ENCODE results near the gene ENC1.

ENC1 gene

DNA sequence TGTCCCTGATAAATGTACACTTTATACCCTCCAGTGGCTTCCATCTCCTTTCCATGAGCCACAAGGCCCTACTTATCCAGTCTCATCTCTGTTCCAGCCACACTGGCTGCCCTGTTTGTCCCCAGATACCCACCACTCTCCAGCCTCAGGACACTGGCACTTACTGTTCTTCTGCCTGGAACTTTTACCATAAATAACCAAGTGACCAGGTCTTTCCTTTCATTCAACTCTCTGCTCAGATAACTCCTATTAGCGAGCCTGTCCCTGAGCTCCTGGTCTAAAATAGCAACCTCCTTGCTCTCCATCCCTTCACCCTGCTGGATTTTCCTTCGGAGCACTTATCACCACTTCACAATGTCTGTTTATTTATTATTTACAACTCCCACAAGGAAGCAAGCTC, 16.6 kb upstream of the ENC1 start:
- Histone ChIP-seq H3K9ac (ENCODE audit: low read depth in 1 of 2, low read length in 2 of 2) (no peak overlapping the region), H3K4me1 (ENCODE audit: control insufficient read depth in 2 of 2, insufficient read depth in 2 of 2, low read length in 2 of 2) (no peaks in the 10 kb centered on the region), H3K27ac (ENCODE audit: low read depth in 2 of 2, low read length in 2 of 2) (no peak overlapping the region), H3K4me3 (ENCODE audit: low read length in 2 of 2) (no peak overlapping the region), H3K27me3 (ENCODE audit: control insufficient read depth in 2 of 2, insufficient read depth in 2 of 2, low read length in 2 of 2) (no peaks in the 10 kb centered on the region), H3K36me3 (ENCODE audit: control insufficient read depth in 2 of 2, insufficient read depth in 2 of 2, low read length in 2 of 2) (no peaks in the 10 kb centered on the region), H3K9me3 (ENCODE audit: control insufficient read depth in 2 of 2, low read length in 2 of 2) (no peaks in the 10 kb centered on the region)

GRCh38 chr5:74655716-74656115, 15.2 kb upstream of the ENC1 start:
- H3K27ac ChIP-seq (ENCODE audit: low read depth in 2 of 2, low read length in 2 of 2), result no peak overlapping the region
- no peak overlapping the region for H3K4me3 ChIP-seq (ENCODE audit: low read length in 2 of 2)
- no peaks in the 10 kb centered on the region for H3K4me1 ChIP-seq (ENCODE audit: control insufficient read depth in 2 of 2, insufficient read depth in 2 of 2, low read length in 2 of 2)
- H3K36me3 ChIP-seq (ENCODE audit: control insufficient read depth in 2 of 2, insufficient read depth in 2 of 2, low read length in 2 of 2), result no peaks in the 10 kb centered on the region
- H3K9ac ChIP-seq (ENCODE audit: low read depth in 1 of 2, low read length in 2 of 2), result no peak overlapping the region
- H3K9me3 ChIP-seq (ENCODE audit: control insufficient read depth in 2 of 2, low read length in 2 of 2), result no peaks in the 10 kb centered on the region
- no peaks in the 10 kb centered on the region for H3K27me3 ChIP-seq (ENCODE audit: control insufficient read depth in 2 of 2, insufficient read depth in 2 of 2, low read length in 2 of 2)

DNA sequence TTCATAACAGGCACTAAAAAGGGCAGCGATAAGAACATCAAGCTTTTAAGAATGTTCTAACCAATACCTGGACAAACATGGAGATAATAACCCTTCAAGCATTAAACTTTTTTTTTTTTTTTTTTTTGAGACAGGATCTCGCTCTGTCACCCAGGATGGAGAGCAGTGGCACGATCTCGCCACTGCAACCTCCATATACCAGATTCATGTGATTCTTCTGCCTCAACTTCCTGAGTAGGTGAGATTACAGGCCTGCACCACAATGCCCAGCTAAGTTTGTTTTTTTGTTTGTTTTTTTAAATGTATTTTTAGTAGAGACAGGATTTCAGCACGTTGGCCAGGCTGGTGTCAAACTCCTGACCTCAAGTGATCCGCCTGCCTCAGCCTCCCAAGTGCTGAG, 14.7 kb upstream of the ENC1 start:
- no peak overlapping the region for H3K4me3 ChIP-seq (ENCODE audit: low read length in 2 of 2)
- no peaks in the 10 kb centered on the region for H3K36me3 ChIP-seq (ENCODE audit: control insufficient read depth in 2 of 2, insufficient read depth in 2 of 2, low read length in 2 of 2)
- no peaks in the 10 kb centered on the region for H3K9me3 ChIP-seq (ENCODE audit: control insufficient read depth in 2 of 2, low read length in 2 of 2)
- no peak overlapping the region for H3K27ac ChIP-seq (ENCODE audit: low read depth in 2 of 2, low read length in 2 of 2)
- no peaks in the 10 kb centered on the region for H3K27me3 ChIP-seq (ENCODE audit: control insufficient read depth in 2 of 2, insufficient read depth in 2 of 2, low read length in 2 of 2)
- H3K9ac ChIP-seq (ENCODE audit: low read depth in 1 of 2, low read length in 2 of 2), result no peak overlapping the region
- H3K4me1 ChIP-seq (ENCODE audit: control insufficient read depth in 2 of 2, insufficient read depth in 2 of 2, low read length in 2 of 2), result no peaks in the 10 kb centered on the region

- Histone ChIP-seq H3K27ac (ENCODE audit: low read depth in 2 of 2, low read length in 2 of 2) (no peak overlapping the region), H3K4me1 (ENCODE audit: control insufficient read depth in 2 of 2, insufficient read depth in 2 of 2, low read length in 2 of 2) (no peaks in the 10 kb centered on the region), H3K4me3 (ENCODE audit: low read length in 2 of 2) (no peak overlapping the region), H3K9ac (ENCODE audit: low read depth in 1 of 2, low read length in 2 of 2) (no peak overlapping the region), H3K27me3 (ENCODE audit: control insufficient read depth in 2 of 2, insufficient read depth in 2 of 2, low read length in 2 of 2) (no peaks in the 10 kb centered on the region), H3K9me3 (ENCODE audit: control insufficient read depth in 2 of 2, low read length in 2 of 2) (no peaks in the 10 kb centered on the region), H3K36me3 (ENCODE audit: control insufficient read depth in 2 of 2, insufficient read depth in 2 of 2, low read length in 2 of 2) (no peaks in the 10 kb centered on the region)
Measured at GRCh38 chr5:74653991-74654390, 13.5 kb upstream of the ENC1 start.

- Histone ChIP-seq H3K9me3 (ENCODE audit: control insufficient read depth in 2 of 2, low read length in 2 of 2) (no peaks in the 10 kb centered on the region), H3K4me1 (ENCODE audit: control insufficient read depth in 2 of 2, insufficient read depth in 2 of 2, low read length in 2 of 2) (no peaks in the 10 kb centered on the region), H3K27ac (ENCODE audit: low read depth in 2 of 2, low read length in 2 of 2) (no peak overlapping the region), H3K9ac (ENCODE audit: low read depth in 1 of 2, low read length in 2 of 2) (no peak overlapping the region), H3K4me3 (ENCODE audit: low read length in 2 of 2) (no peak overlapping the region), H3K36me3 (ENCODE audit: control insufficient read depth in 2 of 2, insufficient read depth in 2 of 2, low read length in 2 of 2) (no peaks in the 10 kb centered on the region), H3K27me3 (ENCODE audit: control insufficient read depth in 2 of 2, insufficient read depth in 2 of 2, low read length in 2 of 2) (no peaks in the 10 kb centered on the region)
Measured at GRCh38 chr5:74652576-74652975, 12.0 kb upstream of the ENC1 start.

DNA sequence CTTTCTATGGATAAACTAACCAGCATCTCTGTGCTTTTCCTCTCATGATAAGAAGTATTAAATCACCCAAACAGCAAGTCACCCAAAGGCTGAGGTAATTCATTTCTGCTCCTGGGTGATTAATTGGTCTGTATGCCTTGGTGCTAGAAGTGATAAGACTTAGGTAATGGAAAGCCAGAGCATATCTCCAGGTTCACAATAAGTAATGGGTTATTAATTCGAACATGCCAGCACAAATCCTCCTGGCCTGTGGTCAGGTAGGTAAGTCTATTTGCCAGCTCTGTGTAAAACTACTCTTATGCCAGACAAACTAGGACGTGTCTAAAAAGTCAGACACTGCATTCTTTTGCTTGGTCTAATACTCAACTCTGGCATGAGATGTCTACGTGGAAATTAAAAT, 11.2 kb upstream of the ENC1 start:
- Histone ChIP-seq H3K27ac (ENCODE audit: low read depth in 2 of 2, low read length in 2 of 2) (no peak overlapping the region), H3K4me3 (ENCODE audit: low read length in 2 of 2) (no peak overlapping the region), H3K9ac (ENCODE audit: low read depth in 1 of 2, low read length in 2 of 2) (no peak overlapping the region), H3K36me3 (ENCODE audit: control insufficient read depth in 2 of 2, insufficient read depth in 2 of 2, low read length in 2 of 2) (no peaks in the 10 kb centered on the region), H3K4me1 (ENCODE audit: control insufficient read depth in 2 of 2, insufficient read depth in 2 of 2, low read length in 2 of 2) (no peaks in the 10 kb centered on the region), H3K9me3 (ENCODE audit: control insufficient read depth in 2 of 2, low read length in 2 of 2) (no peaks in the 10 kb centered on the region), H3K27me3 (ENCODE audit: control insufficient read depth in 2 of 2, insufficient read depth in 2 of 2, low read length in 2 of 2) (no peaks in the 10 kb centered on the region)

DNA sequence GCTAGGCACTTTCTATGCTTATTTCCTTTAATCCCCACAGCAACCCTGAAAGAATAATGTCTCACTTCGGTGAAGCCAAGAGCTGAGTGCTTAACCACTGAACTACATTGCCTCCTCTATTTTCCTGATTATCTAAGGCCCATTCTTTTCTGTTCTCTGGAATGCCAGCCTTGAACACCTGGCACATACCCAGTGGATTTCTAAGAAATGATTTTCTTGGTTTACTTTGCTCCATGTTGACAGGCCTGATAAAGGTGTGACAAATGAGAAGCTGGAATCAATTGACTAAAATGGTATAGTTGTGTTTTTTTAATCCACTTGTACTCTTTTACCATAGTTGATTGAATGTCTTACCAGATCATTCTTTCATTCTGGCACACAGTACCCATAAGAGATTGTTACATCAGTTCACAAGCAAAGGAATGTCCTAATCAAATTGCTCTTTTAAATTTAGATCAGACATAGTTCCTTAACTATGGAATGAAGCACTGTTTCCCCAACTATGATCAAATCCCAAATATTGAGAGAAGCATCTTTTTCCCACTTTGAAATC, 9.0 kb upstream of the ENC1 start:
- Histone ChIP-seq H3K9ac (ENCODE audit: low read depth in 1 of 2, low read length in 2 of 2) (no peak overlapping the region), H3K36me3 (ENCODE audit: control insufficient read depth in 2 of 2, insufficient read depth in 2 of 2, low read length in 2 of 2) (no peaks in the 10 kb centered on the region), H3K27ac (ENCODE audit: low read depth in 2 of 2, low read length in 2 of 2) (no peak overlapping the region), H3K4me3 (ENCODE audit: low read length in 2 of 2) (no peak overlapping the region), H3K4me1 (ENCODE audit: control insufficient read depth in 2 of 2, insufficient read depth in 2 of 2, low read length in 2 of 2) (no peaks in the 10 kb centered on the region), H3K9me3 (ENCODE audit: control insufficient read depth in 2 of 2, low read length in 2 of 2) (no peaks in the 10 kb centered on the region), H3K27me3 (ENCODE audit: control insufficient read depth in 2 of 2, insufficient read depth in 2 of 2, low read length in 2 of 2) (no peaks in the 10 kb centered on the region)

DNA sequence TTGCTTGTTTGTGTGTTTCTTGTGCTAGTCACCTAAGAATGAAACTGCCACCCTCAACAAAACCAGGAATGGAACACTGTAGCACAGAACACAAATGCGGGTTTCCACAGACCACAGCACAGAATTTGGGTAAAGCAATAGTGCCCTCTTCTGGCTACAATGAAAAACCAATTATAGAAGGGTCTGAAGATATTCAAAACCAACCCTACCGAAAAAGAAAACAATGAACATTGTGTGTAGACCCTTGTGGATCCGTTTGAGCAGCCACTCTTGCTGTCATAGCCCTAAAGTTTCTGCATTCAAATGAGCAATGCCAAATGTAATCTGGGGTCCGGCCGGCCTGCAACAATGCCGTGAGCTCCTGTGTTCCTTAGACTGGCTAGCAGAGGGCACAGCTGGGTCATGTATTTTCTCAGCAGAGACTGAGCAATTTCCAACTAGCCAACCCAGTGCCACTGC, 8.3 kb upstream of the ENC1 start:
- H3K27me3 ChIP-seq (ENCODE audit: control insufficient read depth in 2 of 2, insufficient read depth in 2 of 2, low read length in 2 of 2), result no peaks in the 10 kb centered on the region
- H3K9ac ChIP-seq (ENCODE audit: low read depth in 1 of 2, low read length in 2 of 2), result no peak overlapping the region
- H3K27ac ChIP-seq (ENCODE audit: low read depth in 2 of 2, low read length in 2 of 2), result no peak overlapping the region
- no peaks in the 10 kb centered on the region for H3K36me3 ChIP-seq (ENCODE audit: control insufficient read depth in 2 of 2, insufficient read depth in 2 of 2, low read length in 2 of 2)
- no peaks in the 10 kb centered on the region for H3K4me1 ChIP-seq (ENCODE audit: control insufficient read depth in 2 of 2, insufficient read depth in 2 of 2, low read length in 2 of 2)
- H3K4me3 ChIP-seq (ENCODE audit: low read length in 2 of 2), result no peak overlapping the region
- no peaks in the 10 kb centered on the region for H3K9me3 ChIP-seq (ENCODE audit: control insufficient read depth in 2 of 2, low read length in 2 of 2)

- H3K27me3 ChIP-seq (ENCODE audit: control insufficient read depth in 2 of 2, insufficient read depth in 2 of 2, low read length in 2 of 2), result no peaks in the 10 kb centered on the region
- H3K9ac ChIP-seq (ENCODE audit: low read depth in 1 of 2, low read length in 2 of 2), result no peak overlapping the region
- H3K36me3 ChIP-seq (ENCODE audit: control insufficient read depth in 2 of 2, insufficient read depth in 2 of 2, low read length in 2 of 2), result no peaks in the 10 kb centered on the region
- H3K9me3 ChIP-seq (ENCODE audit: control insufficient read depth in 2 of 2, low read length in 2 of 2), result no peaks in the 10 kb centered on the region
- no peaks in the 10 kb centered on the region for H3K4me1 ChIP-seq (ENCODE audit: control insufficient read depth in 2 of 2, insufficient read depth in 2 of 2, low read length in 2 of 2)
- H3K4me3 ChIP-seq (ENCODE audit: low read length in 2 of 2), result no peak overlapping the region
- H3K27ac ChIP-seq (ENCODE audit: low read depth in 2 of 2, low read length in 2 of 2), result no peak overlapping the region
Measured at GRCh38 chr5:74647096-74647495, 6.6 kb upstream of the ENC1 start.

DNA sequence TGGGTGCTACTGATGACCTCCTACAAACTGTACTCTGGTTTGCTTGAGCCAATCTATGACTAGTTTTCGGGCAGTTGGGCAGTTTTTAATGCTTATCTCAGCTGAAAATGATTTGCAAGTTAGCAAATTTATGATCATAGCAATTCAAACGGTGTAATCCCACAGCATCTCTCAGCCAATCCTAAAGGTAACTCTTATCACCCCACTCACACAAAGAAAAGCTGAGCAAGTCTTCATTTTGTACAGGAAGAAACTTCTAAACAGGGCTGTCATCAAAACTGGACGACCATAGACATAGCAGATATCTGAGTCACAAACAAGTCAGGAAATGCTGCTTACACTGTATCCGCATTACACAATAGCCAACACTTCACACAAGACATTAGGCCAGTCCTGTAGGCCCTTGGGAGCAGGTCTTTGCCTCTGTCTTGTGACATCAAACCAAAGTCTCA, 2.6 kb upstream of the ENC1 start:
- H3K4me1 ChIP-seq (ENCODE audit: control insufficient read depth in 2 of 2, insufficient read depth in 2 of 2, low read length in 2 of 2), result peaks cover 8 to 10% of the 10 kb centered on the region in 2 donors
- H3K9ac ChIP-seq (ENCODE audit: low read depth in 1 of 2, low read length in 2 of 2), result no peak overlapping the region
- H3K9me3 ChIP-seq (ENCODE audit: control insufficient read depth in 2 of 2, low read length in 2 of 2), result no peaks in the 10 kb centered on the region
- H3K4me3 ChIP-seq (ENCODE audit: low read length in 2 of 2), result no peak overlapping the region
- no peaks in the 10 kb centered on the region for H3K27me3 ChIP-seq (ENCODE audit: control insufficient read depth in 2 of 2, insufficient read depth in 2 of 2, low read length in 2 of 2)
- H3K36me3 ChIP-seq (ENCODE audit: control insufficient read depth in 2 of 2, insufficient read depth in 2 of 2, low read length in 2 of 2), result no peaks in the 10 kb centered on the region
- peak overlapping the region; percentile 7 to 10 for H3K27ac ChIP-seq (ENCODE audit: low read depth in 2 of 2, low read length in 2 of 2)

DNA sequence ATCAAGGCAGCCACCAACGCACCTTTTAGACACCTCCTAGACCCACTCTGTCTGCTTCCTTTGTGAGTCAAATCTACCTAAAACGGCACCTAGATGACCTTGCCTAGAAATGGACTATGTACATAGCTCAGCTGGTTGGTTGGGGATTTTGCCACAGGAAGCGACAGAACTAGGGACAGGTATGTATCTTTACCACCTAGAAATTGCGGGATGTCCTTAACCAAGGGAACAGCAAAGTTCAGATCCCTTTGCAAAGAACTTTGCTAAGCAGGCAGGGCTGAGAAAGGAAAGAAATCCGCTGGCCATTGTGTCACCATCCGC, 2.0 kb upstream of the ENC1 start:
- peak overlapping the region in 1 of 2 donors; percentile 10 for H3K27ac ChIP-seq (ENCODE audit: low read depth in 2 of 2, low read length in 2 of 2)
- H3K9me3 ChIP-seq (ENCODE audit: control insufficient read depth in 2 of 2, low read length in 2 of 2), result no peaks in the 10 kb centered on the region
- peaks cover 8 to 16% of the 10 kb centered on the region in 2 donors for H3K4me1 ChIP-seq (ENCODE audit: control insufficient read depth in 2 of 2, insufficient read depth in 2 of 2, low read length in 2 of 2)
- no peak overlapping the region for H3K9ac ChIP-seq (ENCODE audit: low read depth in 1 of 2, low read length in 2 of 2)
- no peak overlapping the region for H3K4me3 ChIP-seq (ENCODE audit: low read length in 2 of 2)
- no peaks in the 10 kb centered on the region for H3K27me3 ChIP-seq (ENCODE audit: control insufficient read depth in 2 of 2, insufficient read depth in 2 of 2, low read length in 2 of 2)
- H3K36me3 ChIP-seq (ENCODE audit: control insufficient read depth in 2 of 2, insufficient read depth in 2 of 2, low read length in 2 of 2), result no peaks in the 10 kb centered on the region
